Loucy (cell line): ENCODE results near the gene AIRE.

Source experiments
- H2AFZ ChIP-seq: fragments of 200-600 bp; sonication (generic); 2 replicates; pipeline ENCODE4 v1.6.0; 2016; ENCODE audit warnings: antibody characterized with exemption, mild to moderate bottlenecking, low read length, moderate library complexity
- H3F3A ChIP-seq: fragments of 200-600 bp; 2 replicates; pipeline ENCODE4 v1.6.0; 2016; ENCODE audit warnings: antibody characterized with exemption, low read depth, mild to moderate bottlenecking
- H3K27me3 ChIP-seq: fragments of 200-600 bp; sonication (generic); 2 replicates; pipeline ENCODE4 v1.6.1; 2014; ENCODE audit warnings: low read length, mild to moderate bottlenecking; ENCODE audit not compliant: insufficient read depth, poor library complexity, severe bottlenecking
- H3K36me3 ChIP-seq: fragments of 200-600 bp; sonication (generic); 2 replicates; pipeline ENCODE4 v1.6.1; 2016; ENCODE audit warnings: low read length; ENCODE audit not compliant: insufficient read depth
- H3K4me1 ChIP-seq: fragments of 200-600 bp; sonication (generic); 2 replicates; pipeline ENCODE4 v1.5.1; 2014; ENCODE audit warnings: low read length, mild to moderate bottlenecking; ENCODE audit not compliant: insufficient read depth, poor library complexity, severe bottlenecking
- H3K4me2 ChIP-seq: fragments of 200-600 bp; sonication (generic); 2 replicates; pipeline ENCODE4 v1.6.0; 2014; ENCODE audit warnings: antibody characterized with exemption, low read length, low read depth, mild to moderate bottlenecking; ENCODE audit not compliant: poor library complexity, severe bottlenecking
- H3K4me3 ChIP-seq: fragments of 200-600 bp; sonication (generic); 2 replicates; pipeline ENCODE4 v1.5.1; 2014; ENCODE audit warnings: low read length, mild to moderate bottlenecking, mixed read lengths; ENCODE audit not compliant: poor library complexity, severe bottlenecking
- H3K79me2 ChIP-seq: fragments of 200-600 bp; sonication (generic); 2 replicates; pipeline ENCODE4 v1.6.1; 2014; ENCODE audit warnings: low read length; ENCODE audit not compliant: insufficient read depth
- H3K9ac ChIP-seq: fragments of 200-600 bp; sonication (generic); 2 replicates; pipeline ENCODE4 v1.6.0; 2014; ENCODE audit warnings: mild to moderate bottlenecking, low read depth, low read length, moderate library complexity; ENCODE audit not compliant: poor library complexity, severe bottlenecking
- H3K9me2 ChIP-seq: fragments of 200-600 bp; sonication (generic); replicated peaks from 2 replicates; pipeline ENCODE4 v1.6.1; 2016; ENCODE audit warnings: low read depth, low read length, mixed read lengths
- H3K9me3 ChIP-seq: fragments of 200-600 bp; sonication (generic); 2 replicates; pipeline ENCODE4 v1.6.1; 2014; ENCODE audit warnings: mild to moderate bottlenecking, antibody characterized with exemption, low read length, low read depth; ENCODE audit not compliant: insufficient read depth
- H4K20me1 ChIP-seq: fragments of 200-600 bp; sonication (generic); 2 replicates; pipeline ENCODE4 v1.6.0; 2014; ENCODE audit warnings: antibody characterized with exemption, low read length, mild to moderate bottlenecking; ENCODE audit not compliant: insufficient read depth, poor library complexity, severe bottlenecking
- EZH2phosphoT487 ChIP-seq: fragments of 200-600 bp; IDR thresholded peaks from 2 replicates; pipeline ENCODE4 v1.6.1; 2018; ENCODE audit warnings: antibody characterized with exemption, mild to moderate bottlenecking, moderate library complexity, borderline replicate concordance
- TF ChIP-seq, protein P1 (sequence below): fragments of 200-600 bp; sonication (generic); conservative IDR thresholded peaks from 2 replicates; pipeline ENCODE4 v1.5.1; 2014; ENCODE audit warnings: mild to moderate bottlenecking, antibody characterized with exemption, low read length

The AIRE gene

DNA sequence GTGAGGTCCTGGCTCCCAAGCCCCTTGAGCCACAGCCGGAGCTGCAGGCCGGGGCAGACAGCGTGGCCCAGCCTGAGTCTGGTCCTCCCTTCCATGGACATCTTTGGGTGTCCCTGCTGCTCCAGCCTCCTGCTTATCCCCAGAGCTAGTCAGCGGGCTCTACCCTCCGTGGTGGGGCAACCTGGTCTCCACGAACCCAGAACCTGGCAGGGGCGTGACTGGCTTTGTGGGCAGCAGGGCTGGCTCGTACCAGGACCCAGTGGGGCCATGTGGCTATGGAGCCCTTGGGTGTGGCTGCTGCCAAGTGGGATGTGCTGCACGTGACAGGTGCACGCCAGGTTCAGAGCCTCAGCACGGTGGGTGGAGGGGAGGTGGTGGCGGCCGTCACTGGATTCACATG is 35.2 kb downstream of the AIRE start:
- Histone ChIP-seq H4K20me1 (no peaks in the 10 kb centered on the region), H3F3A (no peaks in the 10 kb centered on the region), H3K36me3 (peaks cover 51% of the 10 kb centered on the region; the same call in 1 of the 2 replicates), H3K9me3 (no peaks in the 10 kb centered on the region), H3K4me3 (no peak overlapping the region), H3K4me1 (no peaks in the 10 kb centered on the region), H3K9me2 (no peaks in the 10 kb centered on the region), H3K4me2 (no peak overlapping the region), H3K27me3 (no peaks in the 10 kb centered on the region), H3K9ac (no peak overlapping the region), H2AFZ (no peak overlapping the region), H3K79me2 (no peaks in the 10 kb centered on the region)
- TF ChIP-seq, protein P1, sequence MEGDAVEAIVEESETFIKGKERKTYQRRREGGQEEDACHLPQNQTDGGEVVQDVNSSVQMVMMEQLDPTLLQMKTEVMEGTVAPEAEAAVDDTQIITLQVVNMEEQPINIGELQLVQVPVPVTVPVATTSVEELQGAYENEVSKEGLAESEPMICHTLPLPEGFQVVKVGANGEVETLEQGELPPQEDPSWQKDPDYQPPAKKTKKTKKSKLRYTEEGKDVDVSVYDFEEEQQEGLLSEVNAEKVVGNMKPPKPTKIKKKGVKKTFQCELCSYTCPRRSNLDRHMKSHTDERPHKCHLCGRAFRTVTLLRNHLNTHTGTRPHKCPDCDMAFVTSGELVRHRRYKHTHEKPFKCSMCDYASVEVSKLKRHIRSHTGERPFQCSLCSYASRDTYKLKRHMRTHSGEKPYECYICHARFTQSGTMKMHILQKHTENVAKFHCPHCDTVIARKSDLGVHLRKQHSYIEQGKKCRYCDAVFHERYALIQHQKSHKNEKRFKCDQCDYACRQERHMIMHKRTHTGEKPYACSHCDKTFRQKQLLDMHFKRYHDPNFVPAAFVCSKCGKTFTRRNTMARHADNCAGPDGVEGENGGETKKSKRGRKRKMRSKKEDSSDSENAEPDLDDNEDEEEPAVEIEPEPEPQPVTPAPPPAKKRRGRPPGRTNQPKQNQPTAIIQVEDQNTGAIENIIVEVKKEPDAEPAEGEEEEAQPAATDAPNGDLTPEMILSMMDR, result no peak

DNA sequence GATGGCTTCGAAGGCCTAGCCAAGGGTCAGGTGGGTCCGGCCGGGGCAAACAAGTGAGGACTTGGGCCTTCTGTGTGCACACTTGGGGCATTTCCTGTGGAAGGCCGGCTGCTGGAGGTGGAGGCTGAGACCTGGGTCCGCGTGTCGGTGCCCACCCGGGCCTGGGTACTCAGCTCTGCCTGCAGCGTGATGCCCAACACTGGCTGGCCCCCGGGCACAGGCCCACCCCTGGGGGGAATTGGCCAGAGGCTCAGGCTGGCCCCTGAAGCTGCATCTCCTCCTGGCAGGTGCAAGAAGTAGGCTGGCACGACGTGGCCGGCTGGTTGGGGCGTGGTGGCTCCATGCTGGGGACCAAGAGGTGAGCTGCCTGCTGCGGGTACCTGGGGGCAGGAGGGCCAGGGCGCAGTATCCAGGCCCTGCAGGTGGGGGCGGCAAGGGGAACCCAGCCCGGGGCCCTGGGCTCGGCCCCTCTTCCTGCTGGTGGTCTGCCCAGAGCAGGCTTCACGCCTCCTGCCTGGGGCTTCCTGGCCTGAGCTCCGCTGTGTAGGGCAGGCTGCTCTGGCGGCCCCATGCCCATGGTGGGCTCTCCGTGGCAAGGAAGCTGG is 36.3 kb downstream of the AIRE start:
- Histone ChIP-seq H2AFZ (no peak overlapping the region), H3K9ac (no peak overlapping the region), H3K9me3 (no peaks in the 10 kb centered on the region), H4K20me1 (no peaks in the 10 kb centered on the region), H3K9me2 (no peaks in the 10 kb centered on the region), H3K4me1 (no peaks in the 10 kb centered on the region), H3K27me3 (no peaks in the 10 kb centered on the region), H3K79me2 (no peaks in the 10 kb centered on the region), H3F3A (no peaks in the 10 kb centered on the region), H3K4me3 (no peak overlapping the region), H3K4me2 (no peak overlapping the region), H3K36me3 (peaks cover 45% of the 10 kb centered on the region; the same call in 1 of the 2 replicates)
- TF ChIP-seq EZH2phosphoT487, result no peak
- TF ChIP-seq, protein P1, result no peak

DNA sequence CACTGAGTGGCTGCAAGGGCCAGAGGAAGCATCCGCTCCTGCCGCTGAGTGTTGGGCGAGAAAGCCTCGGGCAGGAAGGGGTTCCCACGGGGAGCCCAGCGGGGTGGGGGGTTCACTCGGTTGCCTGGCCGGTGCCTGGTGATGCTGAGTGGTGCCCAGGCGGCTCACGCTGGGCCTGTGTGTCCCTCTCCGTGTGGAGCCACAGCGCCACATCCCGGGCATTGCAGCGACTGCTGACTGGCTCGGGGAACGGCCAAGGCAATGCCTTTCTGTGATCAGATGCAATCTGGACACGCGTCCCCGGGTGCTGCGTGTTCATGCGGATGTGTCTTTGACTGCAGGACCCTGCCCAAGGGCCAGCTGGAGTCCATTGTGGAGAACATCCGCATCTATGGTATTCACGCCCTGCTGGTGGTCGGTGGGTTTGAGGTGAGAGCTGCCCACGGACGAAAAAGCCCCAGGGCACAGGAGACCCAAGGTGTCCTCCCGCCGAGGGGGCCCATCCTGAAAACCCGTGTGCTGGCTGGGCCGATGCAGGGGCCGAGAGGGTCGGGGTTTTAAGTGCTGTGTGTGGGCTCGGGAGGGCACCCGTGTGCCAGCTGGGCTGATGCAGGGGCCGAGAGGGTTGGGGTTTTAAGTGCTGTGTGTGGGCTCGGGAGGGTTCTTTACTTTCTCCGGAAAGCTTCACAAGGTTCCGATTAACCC is 37.1 kb downstream of the AIRE start:
- H3K9me2 ChIP-seq, result no peaks in the 10 kb centered on the region
- H3F3A ChIP-seq, result no peaks in the 10 kb centered on the region
- peaks cover 41% of the 10 kb centered on the region; the same call in 1 of the 2 replicates for H3K36me3 ChIP-seq
- no peak overlapping the region for H3K4me2 ChIP-seq
- no peaks in the 10 kb centered on the region for H3K27me3 ChIP-seq
- no peaks in the 10 kb centered on the region for H3K4me1 ChIP-seq
- no peak overlapping the region for H3K4me3 ChIP-seq
- H3K79me2 ChIP-seq, result no peaks in the 10 kb centered on the region
- H2AFZ ChIP-seq, result no peak overlapping the region
- H3K9me3 ChIP-seq, result no peaks in the 10 kb centered on the region
- no peak overlapping the region for H3K9ac ChIP-seq
- no peak for TF ChIP-seq EZH2phosphoT487
- TF ChIP-seq, protein P1, result no peak
- no peaks in the 10 kb centered on the region for H4K20me1 ChIP-seq
